ENCODE measurements around the gene RGMA. TPM values are rescaled to one million over a fixed set of nuclear protein-coding genes. Genes with fewer than 3 reads are reported as not detected.
"Not testable (repeated sequence)": the region's sequence is repeated elsewhere in the genome, so short reads cannot be mapped to it uniquely, and the experiment has no call there.

The RGMA gene
- total RNA-seq, 3 donors from 2014 or later = 2.8 to 88.4 (median 10.6) TPM

DNA sequence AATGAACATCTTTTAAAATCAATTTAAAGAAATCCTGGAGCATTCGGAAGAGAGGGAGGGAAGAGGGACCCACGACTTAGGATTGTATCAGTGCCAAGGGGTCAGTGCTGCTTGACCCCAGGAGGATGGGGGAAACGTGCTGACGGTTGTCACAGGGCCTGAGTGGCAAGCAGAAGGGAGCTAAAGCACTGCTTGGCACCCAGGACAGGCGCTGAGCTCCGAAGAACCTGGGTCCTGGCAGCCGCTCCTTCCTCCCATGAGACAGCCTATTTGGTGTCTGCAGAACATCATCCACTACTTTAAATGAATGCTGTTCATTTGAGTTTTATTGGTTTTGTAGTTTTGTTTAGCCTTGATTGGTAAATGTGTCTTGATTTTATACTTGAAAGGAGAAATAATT lies 54.5 kb downstream of the RGMA start:
- TF ChIP-seq, protein P1, sequence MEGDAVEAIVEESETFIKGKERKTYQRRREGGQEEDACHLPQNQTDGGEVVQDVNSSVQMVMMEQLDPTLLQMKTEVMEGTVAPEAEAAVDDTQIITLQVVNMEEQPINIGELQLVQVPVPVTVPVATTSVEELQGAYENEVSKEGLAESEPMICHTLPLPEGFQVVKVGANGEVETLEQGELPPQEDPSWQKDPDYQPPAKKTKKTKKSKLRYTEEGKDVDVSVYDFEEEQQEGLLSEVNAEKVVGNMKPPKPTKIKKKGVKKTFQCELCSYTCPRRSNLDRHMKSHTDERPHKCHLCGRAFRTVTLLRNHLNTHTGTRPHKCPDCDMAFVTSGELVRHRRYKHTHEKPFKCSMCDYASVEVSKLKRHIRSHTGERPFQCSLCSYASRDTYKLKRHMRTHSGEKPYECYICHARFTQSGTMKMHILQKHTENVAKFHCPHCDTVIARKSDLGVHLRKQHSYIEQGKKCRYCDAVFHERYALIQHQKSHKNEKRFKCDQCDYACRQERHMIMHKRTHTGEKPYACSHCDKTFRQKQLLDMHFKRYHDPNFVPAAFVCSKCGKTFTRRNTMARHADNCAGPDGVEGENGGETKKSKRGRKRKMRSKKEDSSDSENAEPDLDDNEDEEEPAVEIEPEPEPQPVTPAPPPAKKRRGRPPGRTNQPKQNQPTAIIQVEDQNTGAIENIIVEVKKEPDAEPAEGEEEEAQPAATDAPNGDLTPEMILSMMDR (IDR thresholded peaks at IDR 0.05) = no peak
- H3K4me1 ChIP-seq (ENCODE audit: low read depth) = peaks cover 6% of the 10 kb centered on the region
- DNase-seq (no peak), ATAC-seq (no peak)
- no peaks in the 10 kb centered on the region for H3K36me3 ChIP-seq (ENCODE audit: low read depth)
- H3K9me3 ChIP-seq = no peaks in the 10 kb centered on the region
- no peak overlapping the region for H3K4me3 ChIP-seq
- intact Hi-C loops (cut with DNase I, micrococcal nuclease) = no loop called here

GRCh38 chr15:93033434-93034045 lies 55.5 kb downstream of the RGMA start:
- TF ChIP-seq, protein P1 (IDR thresholded peaks at IDR 0.05) = no peak
- Histone ChIP-seq H3K4me1 (ENCODE audit: low read depth) (peaks cover 13% of the 10 kb centered on the region), H3K4me3 (no peak overlapping the region), H3K36me3 (ENCODE audit: low read depth) (no peaks in the 10 kb centered on the region), H3K9me3 (no peaks in the 10 kb centered on the region)
- intact Hi-C loops (cut with DNase I, micrococcal nuclease) = no loop called here
- ATAC-seq = no peak
- no peak for DNase-seq

DNA sequence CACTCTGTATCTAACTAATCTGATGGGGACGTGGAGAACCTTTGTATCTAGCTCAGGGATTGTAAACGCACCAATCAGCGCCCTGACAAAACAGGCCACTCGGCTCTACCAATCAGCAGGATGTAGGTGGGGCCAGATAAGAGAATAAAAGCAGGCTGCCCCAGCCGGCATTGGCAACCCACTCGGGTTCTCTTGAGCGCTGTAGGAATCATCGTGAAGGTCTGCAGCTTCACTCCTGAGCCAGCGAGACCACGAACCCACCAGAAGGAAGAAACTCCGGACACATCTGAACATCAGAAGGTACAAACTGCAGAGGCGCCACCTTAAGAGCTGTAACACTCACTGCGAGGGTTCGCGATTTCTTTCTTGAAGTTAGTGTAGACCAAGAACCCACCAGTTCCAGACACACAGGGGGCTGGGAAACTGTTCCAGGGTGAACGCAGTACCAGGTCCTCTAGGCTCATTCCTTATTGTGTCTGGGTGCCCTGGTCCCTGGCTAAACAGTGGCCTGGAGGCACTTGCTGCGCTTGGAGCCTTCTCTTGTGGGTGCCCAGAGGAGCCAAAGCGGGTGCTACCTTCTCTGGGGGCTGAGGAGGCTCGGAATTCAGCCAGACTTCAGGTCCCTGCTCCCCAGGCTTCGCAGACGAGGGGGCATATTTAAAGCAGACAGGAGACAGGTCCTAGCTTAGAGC lies 56.4 kb downstream of the RGMA start:
- H3K36me3 ChIP-seq (ENCODE audit: low read depth); H3K9me3 ChIP-seq; DNase-seq; H3K4me3 ChIP-seq; ATAC-seq; intact Hi-C loops (cut with DNase I, micrococcal nuclease): not testable (repeated sequence)
- peaks cover 13% of the 10 kb centered on the region for H3K4me1 ChIP-seq (ENCODE audit: low read depth)

DNA sequence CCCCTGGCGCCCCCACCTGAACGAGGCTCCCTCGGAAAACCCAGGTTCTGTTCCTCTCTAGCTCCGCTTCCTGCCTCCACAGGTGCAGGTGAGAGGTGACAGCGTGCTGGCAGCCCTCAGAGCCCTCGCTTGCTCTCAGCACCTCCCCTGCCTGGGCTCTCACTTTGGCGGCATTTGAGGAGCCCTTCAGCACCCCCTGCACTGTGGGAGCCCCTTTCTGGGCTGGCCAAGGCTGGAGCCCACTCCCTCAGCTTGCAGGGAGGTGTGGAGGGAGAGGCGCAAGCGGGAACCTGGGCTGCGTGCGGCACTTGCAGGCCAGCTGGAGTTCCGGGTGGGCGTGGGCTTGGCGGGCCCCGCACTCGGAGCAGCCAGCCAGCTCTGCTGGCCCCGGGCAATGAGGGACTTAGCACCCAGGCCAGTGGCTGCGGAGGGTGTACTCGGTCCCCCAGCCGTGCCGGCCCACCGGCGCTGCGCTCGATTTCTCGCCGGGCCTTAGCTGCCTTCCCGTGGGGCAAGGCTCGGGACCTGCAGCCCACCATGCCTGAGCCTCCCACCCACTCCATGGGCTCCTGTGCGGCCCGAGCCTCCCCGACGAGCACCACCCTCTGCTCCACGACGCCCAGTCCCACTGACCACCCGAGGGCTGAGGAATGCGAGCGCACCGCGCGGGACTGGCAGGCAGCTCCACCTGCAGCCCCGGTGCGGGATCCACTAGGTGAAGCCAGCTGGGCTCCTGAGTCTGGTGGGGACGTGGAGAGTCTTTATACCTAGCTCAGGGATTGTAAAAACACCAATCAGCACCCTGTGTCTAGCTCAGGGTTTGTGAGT lies 57.2 kb downstream of the RGMA start:
- peaks cover 13% of the 10 kb centered on the region for H3K4me1 ChIP-seq (ENCODE audit: low read depth)
- H3K9me3 ChIP-seq; intact Hi-C loops (cut with DNase I, micrococcal nuclease); DNase-seq; H3K4me3 ChIP-seq; H3K36me3 ChIP-seq (ENCODE audit: low read depth); ATAC-seq: not testable (repeated sequence)

DNA sequence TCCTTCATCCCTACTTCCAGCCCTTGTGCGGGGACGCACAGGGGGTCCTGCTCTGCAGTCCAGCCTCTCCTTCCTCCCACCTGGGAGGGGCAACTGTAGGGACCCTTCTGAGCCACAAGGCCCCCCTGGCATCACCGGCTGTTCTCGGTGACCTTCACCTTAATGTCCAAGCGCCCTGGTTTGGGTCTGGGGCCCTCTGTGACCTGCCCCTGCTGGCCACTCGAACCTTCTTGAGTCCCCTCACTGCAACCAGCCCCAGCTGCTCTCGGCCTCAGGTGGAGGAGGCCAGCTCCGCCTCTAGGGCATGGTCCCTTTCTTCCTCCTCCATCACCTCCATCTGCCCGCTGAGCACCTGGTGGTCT lies 57.9 kb downstream of the RGMA start:
- DNase-seq = no peak
- intact Hi-C loops (cut with DNase I, micrococcal nuclease) = no loop called here

GRCh38 chr15:93030430-93031102 lies 58.4 kb downstream of the RGMA start:
- Histone ChIP-seq H3K4me1 (ENCODE audit: low read depth) (peaks cover 10% of the 10 kb centered on the region), H3K9me3 (no peaks in the 10 kb centered on the region), H3K36me3 (ENCODE audit: low read depth) (no peaks in the 10 kb centered on the region), H3K4me3 (no peak overlapping the region)
- intact Hi-C loops (cut with DNase I, micrococcal nuclease) = no loop called here
- peak in 2 of 3 donors; percentile 65 to 74 for DNase-seq
- TF ChIP-seq, protein P1 (IDR thresholded peaks at IDR 0.05) = peak; percentile 66
- ATAC-seq = peak; percentile 81

More for the DNA sequence above, 57.9 kb downstream of the RGMA start:
- peaks cover 10% of the 10 kb centered on the region for H3K4me1 ChIP-seq (ENCODE audit: low read depth)
- TF ChIP-seq, protein P1 (IDR thresholded peaks at IDR 0.05) = no peak
- no peaks in the 10 kb centered on the region for H3K9me3 ChIP-seq
- no peaks in the 10 kb centered on the region for H3K36me3 ChIP-seq (ENCODE audit: low read depth)
- H3K4me3 ChIP-seq = no peak overlapping the region
- no peak for ATAC-seq
